WERI-Rb-1 (cell line): ENCODE data around the gene GNG12.

ENCODE experiments used
- DNase-seq: peaks from one replicate; pipeline ENCODE4 v3.0.0-alpha.2; 2020
- H3K27ac ChIP-seq: fragments of 250-450 bp; sonication (Bioruptor Pico); 2 replicates; pipeline ENCODE4 v1.5.1; 2020; ENCODE audit warnings: mild to moderate bottlenecking, moderate library complexity
- H3K27me3 ChIP-seq: fragments of 250-450 bp; sonication (Bioruptor Pico); 2 replicates; pipeline ENCODE4 v1.5.1; 2021; ENCODE audit warnings: mild to moderate bottlenecking, low read depth, moderate library complexity; ENCODE audit not compliant: insufficient read depth, severe bottlenecking
- H3K36me3 ChIP-seq: fragments of 250-450 bp; sonication (Bioruptor Pico); 2 replicates; pipeline ENCODE4 v1.5.1; 2020; ENCODE audit warnings: mild to moderate bottlenecking, moderate library complexity
- H3K4me3 ChIP-seq: 2 replicates; pipeline ENCODE4 v1.5.1; 2011; ENCODE audit warnings: low read depth, mild to moderate bottlenecking, control low read depth, low read length
- H3K9me3 ChIP-seq: fragments of 250-450 bp; sonication (Bioruptor Pico); 2 replicates; pipeline ENCODE4 v1.5.1; 2021; ENCODE audit warnings: mild to moderate bottlenecking, moderate library complexity; ENCODE audit not compliant: severe bottlenecking
- CTCF ChIP-seq: IDR thresholded peaks from 2 replicates; pipeline ENCODE4 v1.5.1; 2011; ENCODE audit warnings: low read depth, mild to moderate bottlenecking, control low read depth, inconsistent platforms, low read length

GNG12 gene

DNA sequence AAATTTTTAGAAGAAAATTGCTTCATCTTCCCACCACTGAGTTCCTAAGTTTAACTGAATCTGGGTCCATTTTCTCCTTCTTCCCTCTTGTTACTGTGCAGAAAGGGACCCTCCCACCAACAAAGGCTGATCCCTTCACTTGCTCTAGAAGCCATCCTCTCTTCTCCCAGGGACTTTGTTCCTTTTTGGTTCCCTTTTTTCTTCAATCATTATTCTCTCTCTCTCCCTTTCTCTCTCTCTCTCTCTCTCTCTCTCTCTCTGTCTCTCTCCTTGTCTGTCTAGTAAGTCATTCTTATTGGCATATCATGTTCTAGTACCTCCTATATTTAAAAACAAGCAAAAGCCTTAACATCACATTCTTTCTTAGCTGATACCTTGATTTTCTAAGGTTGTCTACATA is 180.0 kb downstream of the GNG12 start:
- Histone ChIP-seq H3K27ac (no peak overlapping the region), H3K27me3 (no peaks in the 10 kb centered on the region), H3K36me3 (no peaks in the 10 kb centered on the region), H3K9me3 (no peaks in the 10 kb centered on the region), H3K4me3 (no peak overlapping the region)
- DNase-seq = no peak
- TF ChIP-seq CTCF = no peak

DNA sequence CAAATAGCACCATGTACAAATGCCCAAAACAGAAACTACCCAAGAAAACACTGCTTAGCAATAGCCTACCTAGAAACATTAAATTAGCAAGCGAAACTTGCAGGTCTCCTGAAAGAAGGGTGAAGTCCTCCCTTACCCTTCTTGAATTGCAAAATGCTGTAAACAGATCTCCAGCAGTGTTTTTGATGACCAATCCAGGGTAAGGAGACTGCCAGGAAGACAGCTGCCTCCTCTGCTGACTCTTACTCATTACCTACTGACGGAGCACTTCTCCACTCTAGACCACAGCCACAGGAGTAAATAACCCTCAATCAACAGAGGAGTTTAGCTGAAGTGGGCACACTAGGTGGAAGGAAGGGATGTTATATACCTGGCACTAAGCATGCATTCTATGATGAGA is 180.5 kb downstream of the GNG12 start:
- H3K27ac ChIP-seq = no peak overlapping the region

More for the DNA sequence above, 180.5 kb downstream of the GNG12 start:
- no peak for TF ChIP-seq CTCF
- DNase-seq = no peak
- H3K4me3 ChIP-seq = no peak overlapping the region
- no peaks in the 10 kb centered on the region for H3K9me3 ChIP-seq
- H3K36me3 ChIP-seq = no peaks in the 10 kb centered on the region
- no peaks in the 10 kb centered on the region for H3K27me3 ChIP-seq
